Measurements from ENCODE around the gene DPP10. TPM values are rescaled to one million over a fixed set of nuclear protein-coding genes. Genes with fewer than 3 reads are reported as not detected.

Gene DPP10
- total and polyA plus RNA-seq, 2 of the 13 experiments (the other 11 are each of a cell fraction or from before 2014, with no cell fraction given), result 0.95 to 1.7 TPM

GRCh38 chr2:114464961-114465706 is 22.7 kb downstream of the DPP10 start:
- DNase-seq (ENCODE audit: low spot score) (no peak), FAIRE-seq (no peak), ATAC-seq (no peak)
- CTCF ChIA-PET (ENCODE audit: low intra/inter-chr PET ratio, low total read pairs), result no interaction called here
- Histone ChIP-seq H2AFZ (ENCODE audit: low read length) (no peak overlapping the region), H3K4me2 (ENCODE audit: low read depth, low read length) (no peak overlapping the region), H3K4me3 (replicated peaks in 1 of 3; ENCODE audit: insufficient read depth in 1 of 3, low read depth in 2 of 3, low read length in 3 of 3) (no peak overlapping the region), H3K4me1 (ENCODE audit: insufficient read depth, low read length) (no peaks in the 10 kb centered on the region), H3K36me3 (replicated peaks in 1 of 2; ENCODE audit: control insufficient read depth in 1 of 2, insufficient read depth in 2 of 2, low read length in 2 of 2) (no peaks in the 10 kb centered on the region), H3K27ac (ENCODE audit: extremely low read length, insufficient read depth, low read length) (no peak overlapping the region), H3K79me2 (ENCODE audit: insufficient read depth, low read length) (no peaks in the 10 kb centered on the region), H3K27me3 (ENCODE audit: control insufficient read depth in 1 of 2, insufficient read depth in 2 of 2, low read length in 2 of 2) (0 out of 5 replicates have a peak, but pooled peaks cover 0 to 1% of the 10 kb centered on the region in 2 experiments), H4K20me1 (ENCODE audit: insufficient read depth, low read length) (no peaks in the 10 kb centered on the region), H3K9me3 (ENCODE audit: low read length) (no peaks in the 10 kb centered on the region), H3K9ac (ENCODE audit: insufficient read depth, low read depth, low read length) (no peak overlapping the region)
- no TSS peak for BruUV-seq (replicated peaks)
- POLR2A ChIA-PET, result no interaction called here
- WGBS (ENCODE audit: low lambda C conversion rate), result 11% methylated on average over 10 of the region's 10 CpGs
- TF ChIP-seq, protein P1, sequence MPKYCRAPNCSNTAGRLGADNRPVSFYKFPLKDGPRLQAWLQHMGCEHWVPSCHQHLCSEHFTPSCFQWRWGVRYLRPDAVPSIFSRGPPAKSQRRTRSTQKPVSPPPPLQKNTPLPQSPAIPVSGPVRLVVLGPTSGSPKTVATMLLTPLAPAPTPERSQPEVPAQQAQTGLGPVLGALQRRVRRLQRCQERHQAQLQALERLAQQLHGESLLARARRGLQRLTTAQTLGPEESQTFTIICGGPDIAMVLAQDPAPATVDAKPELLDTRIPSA (CRISPR knock-in tag; IDR thresholded peaks at IDR 0.05; ENCODE audit: borderline replicate concordance), result no peak
- TF ChIP-seq E2F5 (CRISPR knock-in tag; conservative IDR thresholded peaks at IDR 0.05) (no peak), ZNF577 (CRISPR knock-in tag; IDR thresholded peaks at IDR 0.05; ENCODE audit: borderline replicate concordance, low read depth) (no peak), PAX8 (CRISPR knock-in tag; IDR thresholded peaks at IDR 0.05; ENCODE audit: borderline replicate concordance) (no peak), GATAD2A (CRISPR knock-in tag; IDR thresholded peaks at IDR 0.05) (no peak), MTA3 (CRISPR knock-in tag; IDR thresholded peaks at IDR 0.05) (no peak), NKX3-1 (CRISPR knock-in tag; IDR thresholded peaks at IDR 0.05) (no peak)
- in situ Hi-C loops (cut with HindIII; ENCODE audit: extremely low pct_ligation_motif_present, low pct_unique_long_range_greater_than_20kb), result no loop called here
- intact Hi-C loops (cut with micrococcal nuclease; ENCODE audit: unreplicated experiment), result no loop called here

All from HepG2 (cell line).